Stimulated activated CD8-positive, alpha-beta memory T cell treated with anti-CD3 and anti-CD28 coated beads, Interleukin-7, amount 100 ng/mL, for 48 hours (primary cell): ENCODE data around the gene TGFB2.

Experiments used
- DNase-seq, 2 donors: peaks; one replicate each; pipeline ENCODE4 v3.0.0-alpha.2; 2020; ENCODE audit warnings: low read depth in 1 of 2; ENCODE audit errors: extremely low read depth in 1 of 2

The TGFB2 gene

GRCh38 chr1:218479436-218480115 lies 134.4 kb downstream of the TGFB2 start:
- DNase-seq = no peak

- DNase-seq = no peak
Observed at GRCh38 chr1:218480137-218480536, 135.0 kb downstream of the TGFB2 start.

- no peak for DNase-seq
Observed at GRCh38 chr1:218480588-218481099, 135.5 kb downstream of the TGFB2 start.

GRCh38 chr1:218481116-218481775 lies 136.1 kb downstream of the TGFB2 start:
- DNase-seq = no peak

GRCh38 chr1:218482683-218483082 lies 137.5 kb downstream of the TGFB2 start:
- no peak for DNase-seq

- DNase-seq = no peak
Observed at GRCh38 chr1:218485241-218485928, 140.2 kb downstream of the TGFB2 start.

GRCh38 chr1:218488531-218488930 lies 143.4 kb downstream of the TGFB2 start:
- DNase-seq = no peak

GRCh38 chr1:218488986-218489385 lies 143.8 kb downstream of the TGFB2 start:
- DNase-seq = no peak

GRCh38 chr1:218490406-218490922 lies 145.3 kb downstream of the TGFB2 start:
- DNase-seq = no peak

GRCh38 chr1:218492874-218493273 lies 147.7 kb downstream of the TGFB2 start:
- no peak for DNase-seq

GRCh38 chr1:218493986-218494385 lies 148.8 kb downstream of the TGFB2 start:
- DNase-seq = no peak
